T follicular helper cell (primary cell): ENCODE data around the gene RBPJ.

Experiments
- DNase-seq: peaks from one replicate; pipeline ENCODE4 v3.0.0-alpha.2; 2020; ENCODE audit warnings: low read depth

RBPJ gene

GRCh38 chr4:26420438-26420837, 99.6 kb downstream of the RBPJ start:
- DNase-seq: no peak

- DNase-seq: no peak
Observed at GRCh38 chr4:26420913-26421312, 100.1 kb downstream of the RBPJ start.

DNA sequence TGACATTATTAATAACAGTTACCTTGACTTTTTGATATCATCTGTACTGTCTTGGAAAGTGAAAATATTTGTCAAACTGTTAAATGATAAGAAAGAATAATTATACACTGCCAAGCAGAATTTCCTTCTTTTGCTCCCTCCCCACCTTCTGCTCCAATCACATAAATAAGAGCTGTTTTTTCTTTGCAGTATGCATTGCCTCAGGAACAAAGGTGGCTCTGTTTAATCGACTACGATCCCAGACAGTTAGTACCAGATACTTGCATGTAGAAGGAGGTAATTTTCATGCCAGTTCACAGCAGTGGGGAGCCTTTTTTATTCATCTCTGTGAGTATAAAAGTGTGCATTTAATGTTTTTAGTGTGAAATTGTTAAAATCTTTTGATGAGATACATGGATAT, 103.3 kb downstream of the RBPJ start:
- DNase-seq: no peak

GRCh38 chr4:26424838-26425237, 104.0 kb downstream of the RBPJ start:
- DNase-seq: no peak

DNA sequence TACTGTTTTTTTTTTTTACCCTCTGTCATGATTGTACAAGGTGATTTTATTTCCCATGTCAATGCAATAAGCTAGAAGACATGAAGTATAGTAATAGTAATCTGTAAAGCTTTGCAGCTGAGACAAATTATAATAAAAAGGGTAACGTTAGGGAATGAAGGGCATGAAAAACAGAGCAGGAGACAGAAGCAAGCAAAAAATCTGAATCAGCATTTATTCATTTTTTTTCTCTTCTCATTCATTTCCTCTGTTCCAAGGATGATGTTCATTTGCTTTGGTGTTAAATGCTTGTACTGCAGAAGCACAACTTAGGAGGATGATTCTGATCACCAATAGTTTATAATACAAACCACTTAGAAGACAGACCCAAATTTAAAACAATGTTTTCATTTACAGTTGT, 105.1 kb downstream of the RBPJ start:
- no peak for DNase-seq

- DNase-seq: no peak
Observed at GRCh38 chr4:26426892-26427291, 106.1 kb downstream of the RBPJ start.

- no peak for DNase-seq
Observed at GRCh38 chr4:26429910-26430309, 109.1 kb downstream of the RBPJ start.

DNA sequence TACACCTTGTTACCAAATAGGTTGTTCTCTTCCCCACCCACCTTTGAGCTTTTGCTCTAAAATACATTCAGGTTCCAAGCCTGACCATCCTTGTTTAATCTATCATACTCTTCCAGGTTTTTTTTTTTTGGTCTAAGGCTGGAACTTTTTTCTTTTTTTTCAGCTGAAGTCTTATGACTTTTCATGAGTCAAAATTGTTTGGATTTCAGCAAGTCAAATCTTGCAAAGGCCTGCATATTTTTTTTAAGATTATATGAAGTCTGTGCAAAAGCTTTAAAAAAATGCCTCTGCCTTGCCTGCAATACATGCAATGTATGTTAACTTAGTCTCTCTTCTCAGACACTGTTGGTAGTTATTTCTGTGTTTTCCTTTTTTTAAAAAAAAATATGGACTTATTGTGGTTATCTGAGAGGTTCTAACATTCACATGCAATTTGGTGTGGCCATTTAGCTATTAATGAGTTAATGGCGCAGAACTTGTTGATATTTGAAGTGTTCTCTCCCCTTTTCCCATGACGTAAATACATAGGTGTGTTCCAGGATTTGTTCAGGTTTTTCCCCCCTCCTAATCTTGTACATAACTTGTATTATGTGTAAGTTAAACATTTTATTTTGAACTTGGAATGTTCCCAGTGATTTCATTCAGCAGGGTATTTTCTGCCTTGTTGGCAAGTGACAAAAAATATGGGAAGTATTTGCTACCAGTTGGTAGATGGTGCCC, 110.8 kb downstream of the RBPJ start:
- DNase-seq: no peak

GRCh38 chr4:26432419-26432818, 111.6 kb downstream of the RBPJ start:
- DNase-seq: no peak

- no peak for DNase-seq
Observed at GRCh38 chr4:26433556-26433955, 112.7 kb downstream of the RBPJ start.

GRCh38 chr4:26434030-26434639, 113.3 kb downstream of the RBPJ start:
- DNase-seq: no peak

DNA sequence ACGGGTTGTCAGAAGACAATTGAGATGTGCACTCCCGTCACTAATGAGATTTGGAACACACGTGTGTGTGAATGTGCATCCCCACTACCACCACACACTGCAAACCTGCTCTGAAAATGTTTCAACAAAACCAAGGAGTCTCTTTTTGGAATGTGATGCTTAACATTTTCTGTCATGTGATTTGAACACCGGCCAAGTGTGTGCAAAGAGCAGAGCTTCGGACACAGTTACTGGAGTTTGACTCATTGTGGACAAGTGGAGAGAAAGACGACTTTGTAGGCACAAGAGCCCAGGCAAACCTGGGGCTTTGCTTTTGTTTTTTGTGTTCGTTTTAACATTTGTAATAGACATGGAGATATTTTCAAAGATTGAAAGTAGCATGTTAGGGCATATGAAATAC, 120.3 kb downstream of the RBPJ start:
- no peak for DNase-seq

- no peak for DNase-seq
Observed at GRCh38 chr4:26441771-26442170, 121.0 kb downstream of the RBPJ start.

DNA sequence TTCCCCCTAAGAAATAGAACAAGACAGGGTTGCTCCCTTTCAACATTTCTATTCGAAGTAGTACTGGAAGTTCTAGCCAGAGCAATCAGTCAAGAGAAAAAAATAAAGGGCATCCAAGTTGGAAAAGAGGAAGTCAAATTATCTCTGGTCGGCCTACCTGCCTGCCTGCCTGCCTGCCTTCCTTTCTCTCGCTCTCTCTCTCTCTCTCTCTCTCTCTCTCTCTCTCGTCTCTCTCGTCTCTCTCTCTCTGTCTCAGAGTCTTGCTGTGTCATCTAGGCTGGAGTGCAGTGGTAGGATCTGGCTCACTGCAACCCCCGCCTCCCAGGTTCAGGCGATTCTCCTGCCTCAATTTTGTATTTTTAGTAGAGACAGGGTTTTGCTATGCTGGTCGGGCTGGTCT, 126.6 kb downstream of the RBPJ start:
- DNase-seq: no peak

DNA sequence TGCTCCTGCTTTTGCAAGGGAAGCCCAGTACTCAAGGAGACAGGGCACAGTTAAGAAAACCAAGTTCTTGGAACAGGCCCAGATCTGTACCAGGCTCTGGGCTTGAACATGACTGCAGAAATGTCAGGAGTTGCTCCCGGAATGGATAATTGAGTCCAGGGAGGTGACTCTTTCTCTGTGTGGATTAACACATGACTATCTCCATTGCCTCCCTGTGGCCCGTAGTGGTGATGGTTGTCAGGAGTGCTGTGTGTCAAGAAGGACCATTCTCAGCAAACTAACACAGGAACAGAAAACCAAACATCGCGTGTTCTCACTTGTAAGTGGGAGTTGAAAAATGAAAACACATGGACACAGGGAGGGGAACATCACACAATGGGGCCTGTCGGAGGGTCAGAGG, 129.6 kb downstream of the RBPJ start:
- DNase-seq: no peak

- no peak for DNase-seq
Observed at GRCh38 chr4:26451597-26451996, 130.8 kb downstream of the RBPJ start.

GRCh38 chr4:26452565-26453531, 132.0 kb downstream of the RBPJ start:
- no peak for DNase-seq

DNA sequence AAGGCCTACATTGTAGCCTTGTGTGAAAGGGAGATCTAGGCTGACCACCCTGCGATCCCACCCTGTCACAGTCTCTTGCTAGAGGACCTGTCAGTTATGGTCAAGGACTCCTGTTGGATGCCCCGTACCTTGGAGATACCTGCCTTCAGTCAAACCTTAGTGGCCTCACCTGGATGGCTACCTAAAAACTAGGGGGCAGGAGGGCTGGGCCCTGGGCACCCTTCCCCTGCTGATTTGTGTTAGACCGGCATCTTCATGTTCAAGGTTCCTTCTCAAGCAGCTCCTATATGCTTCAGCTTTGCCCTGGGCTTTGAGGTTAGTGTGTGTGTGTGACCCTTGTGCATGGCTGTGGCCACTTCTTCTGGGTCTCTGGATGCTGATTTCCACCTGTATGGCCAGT, 134.1 kb downstream of the RBPJ start:
- no peak for DNase-seq

- DNase-seq: no peak
Observed at GRCh38 chr4:26455571-26455970, 134.8 kb downstream of the RBPJ start.

DNA sequence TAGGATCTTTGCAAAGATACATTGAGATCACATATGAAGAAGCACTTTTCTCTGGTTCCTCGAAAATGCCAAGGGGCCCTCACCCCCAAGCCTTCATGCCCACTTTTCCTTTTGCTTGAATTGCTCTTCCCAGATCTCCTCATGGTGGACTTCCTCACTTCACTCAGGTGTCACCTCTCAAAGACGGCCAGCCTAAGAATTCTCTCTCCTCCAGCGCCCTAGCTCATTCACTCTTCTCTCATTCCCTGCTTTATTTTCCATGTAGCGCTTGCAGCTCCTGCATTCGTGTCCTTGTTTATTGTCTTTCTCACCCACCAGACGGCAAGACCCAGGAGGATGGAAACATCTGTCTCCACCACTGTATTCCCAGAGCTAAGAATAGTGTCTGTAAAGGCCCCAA, 136.6 kb downstream of the RBPJ start:
- DNase-seq: no peak

GRCh38 chr4:26458157-26458561, 137.3 kb downstream of the RBPJ start:
- no peak for DNase-seq

GRCh38 chr4:26459054-26459755, 138.4 kb downstream of the RBPJ start:
- no peak for DNase-seq
